C4-2B (cell line): ENCODE data around the gene ZNF317.

Experiments used
- ZFX ChIP-seq: fragments of 450-650 bp; IDR thresholded peaks from 2 replicates; pipeline ENCODE4 v1.6.1; 2017
- TF ChIP-seq, protein P1 (sequence below): fragments of 450-650 bp; conservative IDR thresholded peaks from 2 replicates; pipeline ENCODE4 v1.5.1; 2017; ENCODE audit warnings: mild to moderate bottlenecking

DNA sequence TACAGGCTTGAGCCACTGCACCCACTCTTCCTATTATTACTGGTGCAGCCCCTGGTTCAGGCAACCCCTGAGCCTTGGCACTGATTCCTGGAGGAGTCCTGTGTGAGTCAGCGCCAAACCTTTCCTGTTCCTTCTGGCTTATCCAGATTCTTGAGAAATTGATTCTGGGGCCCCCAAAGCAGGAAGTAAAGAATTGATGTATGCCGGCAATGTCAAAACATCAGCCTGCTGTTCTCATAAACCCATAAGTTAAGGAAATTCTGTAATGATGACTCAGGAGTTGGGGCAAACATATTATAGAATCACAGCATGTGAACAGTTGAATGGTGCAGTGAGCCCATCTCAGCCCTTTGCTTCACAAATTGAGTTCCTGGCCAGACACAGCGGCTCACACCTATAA is 12.0 kb upstream of the ZNF317 start:
- no peak for TF ChIP-seq ZFX
- TF ChIP-seq, protein P1, sequence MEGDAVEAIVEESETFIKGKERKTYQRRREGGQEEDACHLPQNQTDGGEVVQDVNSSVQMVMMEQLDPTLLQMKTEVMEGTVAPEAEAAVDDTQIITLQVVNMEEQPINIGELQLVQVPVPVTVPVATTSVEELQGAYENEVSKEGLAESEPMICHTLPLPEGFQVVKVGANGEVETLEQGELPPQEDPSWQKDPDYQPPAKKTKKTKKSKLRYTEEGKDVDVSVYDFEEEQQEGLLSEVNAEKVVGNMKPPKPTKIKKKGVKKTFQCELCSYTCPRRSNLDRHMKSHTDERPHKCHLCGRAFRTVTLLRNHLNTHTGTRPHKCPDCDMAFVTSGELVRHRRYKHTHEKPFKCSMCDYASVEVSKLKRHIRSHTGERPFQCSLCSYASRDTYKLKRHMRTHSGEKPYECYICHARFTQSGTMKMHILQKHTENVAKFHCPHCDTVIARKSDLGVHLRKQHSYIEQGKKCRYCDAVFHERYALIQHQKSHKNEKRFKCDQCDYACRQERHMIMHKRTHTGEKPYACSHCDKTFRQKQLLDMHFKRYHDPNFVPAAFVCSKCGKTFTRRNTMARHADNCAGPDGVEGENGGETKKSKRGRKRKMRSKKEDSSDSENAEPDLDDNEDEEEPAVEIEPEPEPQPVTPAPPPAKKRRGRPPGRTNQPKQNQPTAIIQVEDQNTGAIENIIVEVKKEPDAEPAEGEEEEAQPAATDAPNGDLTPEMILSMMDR = no peak
